ACC112 (cell line): ENCODE data around the gene EEF1E1.

ENCODE experiments used
- H2AFZ ChIP-seq: fragments of 200-600 bp; sonication (generic); one replicate; pipeline ENCODE4 v1.6.0; 2017; ENCODE audit warnings: antibody characterized with exemption, low read length; ENCODE audit not compliant: unreplicated experiment
- H3K27ac ChIP-seq: fragments of 200-600 bp; sonication (generic); 2 replicates; pipeline ENCODE4 v1.5.1; 2014; ENCODE audit warnings: low read depth, mild to moderate bottlenecking, antibody characterized with exemption, low read length, moderate library complexity
- H3K27me3 ChIP-seq: fragments of 200-600 bp; sonication (generic); 2 replicates; pipeline ENCODE4 v1.6.1; 2014; ENCODE audit warnings: mild to moderate bottlenecking, antibody characterized with exemption, low read length, moderate library complexity, mixed read lengths; ENCODE audit not compliant: insufficient read depth
- H3K36me3 ChIP-seq: fragments of 200-600 bp; sonication (generic); 2 replicates; pipeline ENCODE4 v1.6.1; 2016; ENCODE audit warnings: mild to moderate bottlenecking, antibody characterized with exemption, low read length, moderate library complexity, mixed read lengths; ENCODE audit not compliant: insufficient read depth
- H3K4me1 ChIP-seq: fragments of 200-600 bp; sonication (generic); one replicate; pipeline ENCODE4 v1.6.1; 2016; ENCODE audit warnings: low read length, mixed read lengths; ENCODE audit not compliant: insufficient read depth, unreplicated experiment, control insufficient read depth
- H3K4me3 ChIP-seq: fragments of 200-600 bp; sonication (generic); 2 replicates; pipeline ENCODE4 v1.5.1; 2014; ENCODE audit warnings: mild to moderate bottlenecking, low read depth, low read length
- H3K79me2 ChIP-seq: fragments of 200-600 bp; sonication (generic); one replicate; pipeline ENCODE4 v1.6.0; 2016; ENCODE audit warnings: low read length; ENCODE audit not compliant: control insufficient read depth, unreplicated experiment, insufficient read depth

EEF1E1 gene

DNA sequence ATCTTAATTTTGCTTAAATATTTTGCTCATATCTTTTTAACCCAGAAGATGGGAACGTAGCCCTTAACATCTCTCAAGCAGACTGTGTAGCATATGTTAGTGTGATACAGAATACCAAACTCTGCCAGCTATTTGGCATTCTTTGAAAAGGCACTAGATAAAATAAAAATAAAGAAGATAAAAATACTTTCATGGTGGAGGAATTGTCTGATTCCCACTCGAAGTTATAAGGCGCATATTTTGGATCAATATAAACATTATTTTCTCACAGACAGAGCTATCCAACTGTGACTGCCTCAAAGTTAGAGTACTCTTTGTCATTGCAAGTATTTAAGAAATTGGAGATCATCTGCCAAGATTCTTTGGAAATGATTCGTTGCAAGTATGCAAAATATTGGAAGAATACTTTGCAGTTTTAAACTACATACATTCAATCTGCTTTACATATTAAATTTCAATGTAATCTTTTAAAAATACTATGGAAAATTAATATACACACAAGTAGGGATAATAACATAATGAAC lies 10.8 kb upstream of the EEF1E1 start:
- peaks cover 10% of the 10 kb centered on the region for H3K4me1 ChIP-seq
- H3K4me3 ChIP-seq, result no peak overlapping the region
- H3K36me3 ChIP-seq, result no peaks in the 10 kb centered on the region
- no peak overlapping the region for H2AFZ ChIP-seq
- H3K27ac ChIP-seq, result no peak overlapping the region
- no peaks in the 10 kb centered on the region for H3K27me3 ChIP-seq
- H3K79me2 ChIP-seq, result no peaks in the 10 kb centered on the region

DNA sequence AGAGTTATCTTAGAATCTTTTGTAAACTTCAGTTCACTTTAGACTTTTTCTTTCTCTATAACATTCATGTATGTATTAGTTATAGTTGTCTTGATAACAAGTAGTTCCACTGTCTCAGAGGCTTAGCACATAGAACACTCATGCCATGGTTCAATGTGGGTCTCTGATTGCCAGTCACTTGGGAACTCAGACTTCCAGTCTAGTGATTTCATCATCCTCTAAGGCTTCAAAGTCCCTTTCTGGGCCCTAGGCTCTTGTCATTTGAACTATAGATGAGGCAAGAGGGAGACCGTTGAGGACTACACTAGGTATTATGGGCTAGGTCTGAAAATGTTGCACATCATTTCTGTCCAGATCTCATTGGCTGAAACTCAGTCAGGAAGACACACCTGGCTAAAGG lies 8.4 kb upstream of the EEF1E1 start:
- H3K79me2 ChIP-seq, result no peaks in the 10 kb centered on the region
- H2AFZ ChIP-seq, result no peak overlapping the region
- no peaks in the 10 kb centered on the region for H3K27me3 ChIP-seq
- H3K36me3 ChIP-seq, result no peaks in the 10 kb centered on the region
- H3K4me3 ChIP-seq, result no peak overlapping the region
- H3K4me1 ChIP-seq, result peaks cover 18% of the 10 kb centered on the region
- H3K27ac ChIP-seq, result no peak overlapping the region

DNA sequence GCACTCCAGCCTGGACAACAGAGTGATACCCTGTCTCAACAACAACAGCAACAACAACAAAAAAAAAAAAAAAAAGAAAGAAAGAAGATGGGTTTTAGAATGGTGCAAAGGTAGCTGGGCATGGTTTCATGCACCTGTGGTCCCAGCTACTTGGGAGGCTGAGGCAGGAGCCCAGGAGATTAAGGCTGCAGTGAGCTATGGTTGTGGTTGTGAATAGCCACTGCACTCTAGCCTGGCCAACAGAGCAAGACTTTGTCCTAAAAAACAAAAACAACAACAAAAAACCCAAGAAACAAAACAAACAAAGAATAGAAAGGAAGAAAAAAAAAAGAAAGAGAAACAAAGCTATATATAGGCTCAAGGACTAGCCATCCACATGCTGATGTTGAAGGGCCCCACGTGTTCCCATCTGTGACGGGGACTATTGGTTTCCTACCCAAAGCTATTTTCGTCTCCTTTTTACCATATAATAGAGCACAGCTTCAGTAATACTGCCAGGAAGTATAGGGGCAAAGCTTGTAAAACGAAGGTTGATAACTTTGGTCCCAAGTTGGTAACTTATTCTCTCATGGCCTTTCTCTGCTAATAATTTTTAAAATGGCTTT lies 7.9 kb upstream of the EEF1E1 start:
- Histone ChIP-seq H3K27ac (no peak overlapping the region), H3K27me3 (no peaks in the 10 kb centered on the region), H3K79me2 (no peaks in the 10 kb centered on the region), H3K4me3 (no peak overlapping the region), H2AFZ (no peak overlapping the region), H3K4me1 (peaks cover 18% of the 10 kb centered on the region), H3K36me3 (no peaks in the 10 kb centered on the region)

DNA sequence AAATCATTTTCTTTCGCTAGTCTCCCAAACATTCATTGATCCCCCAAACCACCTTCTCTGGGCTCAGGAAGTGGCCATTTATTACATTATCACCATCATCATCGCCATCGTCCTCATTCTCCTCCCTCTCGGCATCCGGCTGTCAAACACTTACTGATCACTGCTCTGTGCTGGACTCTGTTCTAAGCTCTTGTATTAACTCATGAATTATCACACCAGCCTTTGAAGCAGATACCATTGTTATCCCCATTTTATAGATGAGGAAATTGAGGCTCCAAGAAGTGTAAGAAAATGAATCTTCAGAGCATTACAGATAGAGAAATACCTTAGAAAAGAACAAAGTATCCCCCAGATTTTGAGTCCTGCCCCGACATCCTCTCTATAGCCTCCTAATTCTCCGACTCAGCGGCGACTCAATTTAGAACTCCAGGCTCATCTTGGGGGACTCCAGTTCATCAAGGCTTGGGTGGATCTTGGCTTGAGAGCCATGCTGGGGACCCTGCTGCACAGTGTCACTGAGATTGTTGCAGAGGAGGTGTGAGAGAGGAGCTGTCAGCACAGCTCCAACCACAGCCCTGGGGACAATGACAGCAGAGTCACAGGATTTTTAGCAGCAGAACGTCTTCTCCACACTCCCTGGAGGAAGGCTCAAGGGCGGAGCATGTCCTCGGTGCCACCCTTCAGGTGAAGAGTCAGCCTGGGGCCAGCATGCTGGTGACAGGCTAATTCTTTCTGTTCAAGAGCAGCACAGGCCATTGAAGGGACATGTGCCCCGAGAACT lies 6.6 kb upstream of the EEF1E1 start:
- Histone ChIP-seq H3K36me3 (no peaks in the 10 kb centered on the region), H3K79me2 (no peaks in the 10 kb centered on the region), H2AFZ (no peak overlapping the region), H3K4me1 (peaks cover 18% of the 10 kb centered on the region), H3K4me3 (no peak overlapping the region), H3K27me3 (no peaks in the 10 kb centered on the region), H3K27ac (peak overlapping the region; percentile 93)

DNA sequence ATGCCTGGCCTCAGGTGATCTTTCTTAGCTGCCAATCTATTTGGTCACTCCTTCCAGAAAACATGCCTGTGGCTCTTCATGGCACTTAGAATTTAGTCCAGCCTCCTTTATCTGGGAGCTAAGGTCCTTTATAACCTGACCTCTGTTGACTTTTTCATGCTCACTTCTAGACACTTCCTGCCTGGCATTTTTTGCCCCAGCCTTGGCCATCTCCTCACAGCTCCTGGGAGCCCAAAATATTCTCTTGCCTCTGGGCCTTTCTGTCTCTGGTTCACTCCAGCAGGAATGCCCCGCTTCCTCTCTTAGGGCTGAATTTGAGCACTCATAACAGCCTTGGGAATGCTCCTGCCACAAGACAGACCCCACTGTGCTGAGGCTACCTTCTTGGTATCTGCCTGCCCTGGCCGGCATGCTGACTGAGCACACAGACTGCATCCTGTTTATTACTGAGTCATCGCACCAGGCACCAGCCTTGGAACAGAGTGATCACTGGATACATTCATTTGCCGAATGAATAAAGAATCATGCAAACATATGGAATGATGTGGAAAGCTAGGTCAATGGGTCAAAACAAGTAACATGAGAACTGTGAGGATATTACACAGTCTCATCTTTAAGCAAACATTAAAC lies 5.8 kb upstream of the EEF1E1 start:
- H2AFZ ChIP-seq, result peak overlapping the region; percentile 19
- H3K4me1 ChIP-seq, result peaks cover 18% of the 10 kb centered on the region
- peak overlapping the region; percentile 93 for H3K27ac ChIP-seq
- H3K36me3 ChIP-seq, result no peaks in the 10 kb centered on the region
- no peaks in the 10 kb centered on the region for H3K79me2 ChIP-seq
- no peaks in the 10 kb centered on the region for H3K27me3 ChIP-seq
- no peak overlapping the region for H3K4me3 ChIP-seq

DNA sequence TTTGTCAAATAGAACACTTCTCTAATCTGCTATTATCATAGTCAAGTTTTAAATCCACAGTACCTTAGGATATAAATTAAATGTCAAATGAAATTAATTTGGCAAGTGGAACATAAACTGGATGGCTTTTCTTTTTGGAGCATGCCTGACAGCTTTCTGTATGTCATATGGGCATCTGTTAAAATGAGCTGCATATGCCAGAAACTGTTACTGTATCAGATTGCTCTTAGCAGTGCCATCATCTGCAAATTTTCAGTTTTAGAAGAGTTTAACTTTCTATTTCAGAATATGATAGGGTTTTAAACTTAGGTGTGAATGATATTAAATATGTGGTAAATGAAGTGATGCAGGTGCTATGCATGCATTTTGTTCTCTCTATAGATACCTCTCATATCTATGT lies 3.4 kb upstream of the EEF1E1 start:
- Histone ChIP-seq H3K79me2 (peaks cover 11% of the 10 kb centered on the region), H3K27me3 (no peaks in the 10 kb centered on the region), H2AFZ (no peak overlapping the region), H3K4me1 (peaks cover 19% of the 10 kb centered on the region), H3K4me3 (no peak overlapping the region), H3K36me3 (no peaks in the 10 kb centered on the region), H3K27ac (no peak overlapping the region)

DNA sequence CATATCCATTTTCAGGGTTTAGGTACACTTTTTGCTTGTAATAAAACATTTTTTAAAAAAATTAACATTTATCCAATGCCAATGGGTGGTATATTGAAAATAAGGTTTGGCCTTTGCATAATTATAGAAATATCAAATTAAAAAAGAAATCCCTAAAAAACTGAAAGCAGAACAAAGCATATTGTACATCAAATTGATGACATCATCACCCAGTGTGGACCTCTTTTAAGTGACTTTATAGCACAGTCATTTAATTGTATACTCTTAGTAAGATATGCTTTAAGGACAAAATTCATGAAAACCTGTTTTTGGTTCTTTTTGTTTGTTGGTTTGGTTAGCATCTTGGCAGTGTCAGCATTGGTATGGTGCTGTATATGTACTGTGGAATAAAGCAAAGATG lies 1.4 kb upstream of the EEF1E1 start:
- Histone ChIP-seq H3K27me3 (no peaks in the 10 kb centered on the region), H2AFZ (peak overlapping the region; percentile 7), H3K4me1 (peaks cover 21% of the 10 kb centered on the region), H3K4me3 (no peak overlapping the region), H3K36me3 (no peaks in the 10 kb centered on the region), H3K27ac (no peak overlapping the region), H3K79me2 (peaks cover 32% of the 10 kb centered on the region)

DNA sequence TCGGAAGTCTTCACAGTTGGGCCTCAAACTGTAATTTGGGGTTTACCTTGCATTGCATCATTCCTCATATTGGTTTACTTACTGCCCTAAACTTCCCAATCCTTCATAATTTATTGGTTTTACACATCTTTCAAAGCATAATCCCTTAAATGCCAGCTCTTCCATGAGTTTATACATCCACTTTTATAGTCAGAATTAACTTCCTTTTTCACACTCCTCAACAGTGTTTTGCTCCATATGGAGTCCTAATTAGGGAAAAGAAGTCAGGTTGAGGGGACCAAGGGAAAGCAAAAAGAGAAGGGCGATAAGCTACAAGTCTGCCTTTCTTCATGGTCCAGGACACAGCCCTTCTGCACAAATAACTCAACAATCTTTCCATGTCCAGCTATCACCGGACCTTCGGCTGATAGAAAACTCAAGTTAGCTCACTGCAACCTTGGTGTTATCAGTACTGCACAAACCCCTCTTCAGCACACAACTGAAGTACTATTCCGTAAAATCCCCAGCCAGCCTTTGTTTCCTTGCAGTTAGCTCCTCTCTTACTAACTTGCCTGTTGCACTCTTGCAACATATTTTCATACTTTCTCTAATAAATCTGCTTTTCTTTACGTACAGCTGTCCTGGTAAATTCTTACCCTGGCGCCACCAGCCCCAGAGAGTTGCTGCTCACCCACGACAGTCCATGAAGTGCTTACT lies 2.0 kb downstream of the EEF1E1 start:
- Histone ChIP-seq H3K4me3 (no peak overlapping the region), H3K79me2 (peaks cover 37% of the 10 kb centered on the region), H3K27me3 (no peaks in the 10 kb centered on the region), H2AFZ (no peak overlapping the region), H3K27ac (no peak overlapping the region), H3K36me3 (peaks cover 16% of the 10 kb centered on the region), H3K4me1 (peaks cover 8% of the 10 kb centered on the region)

DNA sequence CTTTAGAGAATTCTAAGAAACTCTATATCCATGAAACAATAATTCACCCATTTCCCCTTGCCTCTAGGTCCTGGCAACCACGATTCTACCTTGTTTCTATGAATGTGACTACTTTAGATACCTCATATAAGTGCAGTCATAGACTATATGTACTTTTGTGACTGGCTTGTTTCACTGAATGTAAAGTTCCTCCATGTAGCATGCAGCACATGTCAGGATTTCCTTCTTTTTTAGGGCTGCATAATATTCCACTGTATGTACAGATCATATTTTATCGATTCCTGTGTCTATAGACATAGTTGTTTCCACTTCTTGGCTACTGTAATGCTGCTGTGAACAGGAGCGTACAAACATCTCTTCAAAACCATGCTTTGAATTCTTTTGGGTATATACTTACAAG lies 11.7 kb downstream of the EEF1E1 start:
- Histone ChIP-seq H3K79me2 (peaks cover 3% of the 10 kb centered on the region), H3K4me3 (no peak overlapping the region), H2AFZ (no peak overlapping the region), H3K27me3 (no peaks in the 10 kb centered on the region), H3K4me1 (peaks cover 10% of the 10 kb centered on the region), H3K36me3 (peaks cover 37% of the 10 kb centered on the region), H3K27ac (no peak overlapping the region)

DNA sequence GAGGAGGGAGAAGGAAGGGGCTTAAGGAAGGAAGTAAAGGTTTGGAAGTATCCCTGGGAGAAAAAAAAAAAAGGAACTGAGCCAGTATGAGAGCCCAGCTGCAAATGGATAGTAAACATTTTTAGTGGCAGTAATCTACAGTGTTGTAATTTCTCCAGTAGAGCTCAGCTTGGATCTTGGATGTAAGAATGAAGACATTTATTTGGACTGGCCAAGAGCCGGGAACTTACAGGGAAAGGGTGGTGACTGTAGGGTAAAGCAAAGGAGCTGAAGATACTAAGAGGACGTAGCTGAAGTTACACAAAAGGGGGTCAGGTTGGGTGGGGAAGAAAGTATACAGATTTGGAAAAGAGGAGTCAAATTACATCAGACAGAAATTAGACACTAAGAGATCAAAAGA lies 13.5 kb downstream of the EEF1E1 start:
- Histone ChIP-seq H3K79me2 (peaks cover 7% of the 10 kb centered on the region), H3K27ac (no peak overlapping the region), H3K27me3 (no peaks in the 10 kb centered on the region), H3K4me1 (peaks cover 26% of the 10 kb centered on the region), H3K4me3 (no peak overlapping the region), H3K36me3 (peaks cover 36% of the 10 kb centered on the region), H2AFZ (no peak overlapping the region)
